GM08714 (cell line): ENCODE measurements around the gene DLGAP3.

ENCODE experiments used
- H3K4me3 ChIP-seq: fragments of 200-500 bp; sonication (Bioruptor generic); 2 replicates; pipeline ENCODE4 v1.5.1; 2014; ENCODE audit warnings: mild to moderate bottlenecking, low read length, inconsistent platforms
- ZNF274 ChIP-seq: IDR thresholded peaks from 2 replicates; pipeline ENCODE4 v1.6.1; 2012; ENCODE audit warnings: mild to moderate bottlenecking, low read depth, low read length

DLGAP3 gene

DNA sequence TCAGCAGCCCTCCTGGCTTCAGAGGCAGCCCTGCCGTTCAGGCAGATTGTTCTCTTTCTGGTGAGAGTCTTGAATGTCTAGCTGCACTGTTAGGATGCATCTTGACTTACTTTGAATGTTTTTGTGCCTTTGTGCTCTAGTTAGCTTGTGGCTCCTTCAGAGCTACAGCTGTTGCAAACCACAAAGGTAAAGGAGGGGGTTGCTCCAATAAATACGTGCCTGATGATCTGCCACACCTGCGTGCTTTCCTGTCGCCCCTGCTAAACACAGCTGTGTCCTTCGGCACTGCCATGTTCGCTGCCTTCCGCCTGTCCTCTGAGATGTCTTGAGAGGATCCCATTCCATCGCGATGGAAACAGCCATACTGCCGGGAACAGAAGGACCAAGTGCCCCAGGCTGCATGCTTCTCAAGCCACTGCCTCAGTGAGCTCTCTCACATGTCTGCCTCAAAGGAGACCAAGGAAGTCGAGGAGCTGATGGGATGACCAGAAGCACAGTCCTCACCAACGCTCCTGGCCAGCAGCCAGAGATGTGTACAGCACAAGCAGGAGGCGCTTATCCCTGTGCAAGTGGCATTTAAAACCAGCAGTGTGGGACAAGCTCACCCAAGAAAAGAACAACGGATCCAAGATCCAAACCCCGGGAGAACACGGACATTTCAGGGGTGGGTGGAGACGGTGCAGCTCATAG, 57.9 kb downstream of the DLGAP3 start:
- H3K4me3 ChIP-seq, result no peak overlapping the region
- TF ChIP-seq ZNF274, result no peak

DNA sequence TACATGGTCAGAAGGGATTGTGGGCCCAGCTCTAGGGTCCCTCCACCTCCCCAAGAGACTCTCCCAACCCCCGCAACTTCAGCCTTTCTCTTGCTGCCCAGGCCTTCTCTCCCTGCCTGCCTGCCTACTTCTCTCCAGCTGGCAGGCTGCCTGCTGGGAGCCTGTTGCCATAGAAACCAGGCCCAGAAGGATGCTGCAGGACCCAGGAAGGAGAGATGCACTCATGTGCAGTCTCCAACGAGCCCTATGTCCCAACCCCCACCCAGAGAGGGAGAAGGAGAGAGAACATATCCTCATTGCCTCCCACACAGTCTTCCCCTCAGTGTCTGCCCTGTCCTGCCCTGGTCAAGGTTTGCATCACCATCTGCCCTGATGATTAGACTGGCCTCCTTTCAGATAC, 59.1 kb downstream of the DLGAP3 start:
- no peak overlapping the region for H3K4me3 ChIP-seq
- TF ChIP-seq ZNF274, result no peak

DNA sequence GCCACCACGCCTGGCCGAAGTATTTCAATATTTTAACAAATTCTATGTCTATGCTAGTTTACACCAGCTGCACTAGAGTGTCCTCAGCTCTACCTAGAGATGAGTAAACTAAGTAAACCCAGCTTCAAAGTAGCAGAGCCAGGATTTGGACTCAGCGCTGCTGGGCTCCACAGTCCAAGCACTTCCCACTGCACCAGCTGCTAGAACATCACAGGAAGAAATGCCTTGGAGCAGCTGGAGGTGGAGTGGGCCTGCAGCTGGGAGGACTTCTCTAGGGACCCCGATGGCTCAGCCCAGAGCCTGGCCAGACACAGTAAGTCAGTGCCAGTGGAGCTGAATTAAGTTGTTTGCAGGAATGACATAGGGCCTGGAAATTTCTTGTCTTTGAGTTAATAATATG, 59.7 kb downstream of the DLGAP3 start:
- H3K4me3 ChIP-seq, result no peak overlapping the region
- TF ChIP-seq ZNF274, result no peak

DNA sequence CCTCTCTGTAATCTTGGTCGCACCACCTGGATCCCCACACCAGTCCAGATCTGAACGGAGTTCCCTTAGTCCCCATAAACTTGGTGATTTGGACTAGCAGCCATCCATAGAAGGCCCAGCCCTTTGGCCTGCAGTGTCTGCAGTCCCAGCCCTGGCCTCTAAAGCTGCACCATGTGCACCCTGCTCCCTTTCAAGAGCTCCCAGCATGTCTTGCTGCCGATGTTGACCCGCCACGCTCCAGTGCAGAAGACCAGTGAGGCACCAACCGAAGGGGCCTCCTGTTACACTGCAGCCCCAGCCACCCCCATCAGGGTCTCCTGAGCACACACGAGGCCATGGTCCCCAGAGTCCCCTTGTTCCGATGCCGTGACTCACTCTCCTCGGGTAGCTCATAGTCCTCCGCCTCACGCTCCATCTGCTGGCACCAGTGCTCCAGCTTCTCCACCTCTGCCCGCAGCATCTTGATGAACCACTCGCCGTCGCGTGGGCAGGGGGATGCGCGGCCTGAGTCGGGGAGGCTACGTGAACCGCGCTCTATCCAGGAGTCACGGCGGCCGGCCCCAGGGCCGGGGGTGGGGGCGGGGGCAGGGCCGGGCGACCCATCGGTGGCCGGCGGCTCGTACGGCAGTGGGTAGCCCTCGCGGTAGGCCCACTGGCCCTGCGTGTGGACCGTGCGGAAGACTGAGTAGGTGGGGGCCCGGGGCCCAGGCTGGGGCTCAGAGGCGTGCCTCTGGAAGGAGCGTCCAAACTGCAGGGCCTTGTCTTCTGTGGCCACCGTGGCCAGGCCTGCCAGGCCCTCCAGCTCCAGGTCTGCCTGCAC, 61.0 kb downstream of the DLGAP3 start:
- no peak for TF ChIP-seq ZNF274
- no peak overlapping the region for H3K4me3 ChIP-seq

DNA sequence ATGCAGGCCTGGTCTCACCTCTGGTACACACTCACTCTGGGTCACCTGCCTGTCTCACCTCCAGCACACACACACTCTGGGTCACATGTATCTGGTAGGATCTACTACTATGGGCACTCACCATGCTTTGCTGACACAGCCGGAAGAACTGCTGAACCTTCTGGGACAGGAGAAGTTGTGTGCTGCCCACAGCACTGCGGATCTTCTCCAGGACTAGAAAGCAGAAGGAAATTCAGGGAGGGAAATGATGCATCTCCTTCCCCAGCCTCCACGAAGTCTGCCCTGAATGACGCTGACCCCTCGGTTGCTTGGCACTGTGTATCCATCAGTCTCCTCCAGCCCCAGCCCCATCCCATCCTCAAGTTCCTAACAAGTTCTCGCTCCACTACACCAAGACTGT, 62.0 kb downstream of the DLGAP3 start:
- H3K4me3 ChIP-seq, result no peak overlapping the region
- no peak for TF ChIP-seq ZNF274

DNA sequence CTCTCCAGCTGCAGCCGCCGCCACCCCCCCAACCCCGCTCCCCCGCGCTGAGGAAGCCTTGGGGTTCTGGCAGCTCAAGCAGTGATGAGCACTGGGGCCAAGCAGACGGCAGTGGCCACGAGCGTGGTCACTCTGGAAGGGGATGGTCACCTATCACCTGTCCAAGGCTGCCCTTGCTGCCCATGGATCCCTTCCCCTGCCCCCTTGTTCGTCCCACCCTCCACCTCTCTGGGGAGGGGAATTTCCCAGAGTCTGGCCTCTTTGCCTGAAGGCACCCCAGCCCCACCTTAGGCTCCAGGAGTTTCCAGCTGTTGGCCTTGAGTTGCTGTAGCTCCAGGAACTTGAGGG, 62.7 kb downstream of the DLGAP3 start:
- no peak for TF ChIP-seq ZNF274
- H3K4me3 ChIP-seq, result peak overlapping the region; percentile 67; the same call in 1 of the 2 replicates

DNA sequence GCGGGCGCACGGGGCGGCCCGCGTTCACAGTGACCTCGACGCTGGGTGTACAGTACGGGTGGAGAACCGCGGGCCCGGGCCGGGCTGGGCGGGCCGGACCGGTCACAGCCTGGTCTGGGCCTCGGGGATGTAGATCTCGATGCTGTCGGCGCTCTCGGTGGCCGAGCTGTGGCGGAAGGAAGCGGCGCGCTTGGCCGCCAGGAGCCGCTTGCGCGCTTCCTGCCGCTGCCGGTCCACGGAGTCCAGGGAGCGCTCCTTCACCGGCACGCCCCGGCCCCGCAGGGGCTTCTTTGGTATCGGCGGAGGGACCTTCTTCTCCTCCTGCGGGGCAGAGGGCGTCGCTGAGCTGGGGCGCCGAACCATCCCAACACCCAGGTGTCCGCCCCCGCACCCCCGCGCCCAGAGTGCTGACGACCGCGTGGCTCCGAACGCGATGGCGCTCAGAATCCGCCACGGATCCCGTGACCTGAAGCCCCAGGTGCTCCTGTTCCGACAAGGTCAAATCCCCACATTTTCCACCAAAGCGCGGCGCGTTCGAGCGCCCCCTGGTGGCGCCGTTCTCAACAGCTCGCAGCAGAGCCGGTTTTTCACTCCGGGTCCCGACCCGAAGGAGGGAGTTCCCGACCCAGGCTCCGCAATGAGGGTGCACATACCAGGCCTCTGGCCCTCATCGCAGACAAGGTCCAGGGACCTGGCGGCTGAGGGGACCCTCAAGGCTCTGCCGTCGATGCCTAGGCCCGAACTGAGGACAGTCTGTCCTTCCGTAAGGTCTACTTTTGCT, 63.3 kb downstream of the DLGAP3 start:
- TF ChIP-seq ZNF274, result no peak
- H3K4me3 ChIP-seq, result peak overlapping the region; percentile 67; the same call in 1 of the 2 replicates

DNA sequence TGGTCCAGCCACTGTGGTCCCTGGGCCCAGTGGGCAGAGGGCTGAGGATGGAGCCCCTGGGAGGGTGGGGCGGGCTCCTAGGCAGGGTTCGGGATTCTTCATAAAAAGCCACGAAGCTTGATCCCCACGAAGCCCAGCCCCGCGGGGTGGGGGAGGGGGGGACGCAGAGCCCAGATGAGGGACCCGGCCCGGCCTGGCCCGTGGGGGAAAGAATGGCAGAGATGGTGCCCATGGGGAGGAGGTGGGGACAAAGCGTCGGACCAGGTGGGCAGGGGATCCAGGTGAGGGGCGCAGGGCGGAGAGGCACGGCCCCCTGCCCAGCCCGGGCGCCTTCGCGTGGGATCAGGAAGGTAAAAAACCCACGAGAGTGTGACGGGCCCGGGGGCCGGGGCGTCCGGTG, 63.9 kb downstream of the DLGAP3 start:
- peak overlapping the region; percentile 67; the same call in 1 of the 2 replicates for H3K4me3 ChIP-seq
- no peak for TF ChIP-seq ZNF274

DNA sequence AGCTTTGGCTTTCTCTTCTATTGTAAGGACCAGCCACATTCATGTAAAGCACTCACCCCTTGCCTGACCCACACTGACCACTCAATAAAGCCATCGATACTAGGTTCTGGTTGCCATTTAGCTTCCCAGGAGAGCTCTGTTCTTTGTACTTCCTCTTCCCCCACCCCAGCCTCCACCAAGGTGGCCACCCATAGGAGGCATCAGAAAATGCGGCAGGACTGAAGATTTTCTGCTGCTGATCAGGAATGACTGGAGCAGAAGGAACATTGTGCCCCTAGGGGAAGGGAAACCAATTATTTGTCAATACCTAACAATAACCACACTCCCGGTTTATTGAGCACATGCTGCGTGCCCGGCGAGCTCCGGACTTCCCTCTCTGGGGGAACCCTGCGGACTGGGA, 64.7 kb downstream of the DLGAP3 start:
- H3K4me3 ChIP-seq, result no peak overlapping the region
- no peak for TF ChIP-seq ZNF274

DNA sequence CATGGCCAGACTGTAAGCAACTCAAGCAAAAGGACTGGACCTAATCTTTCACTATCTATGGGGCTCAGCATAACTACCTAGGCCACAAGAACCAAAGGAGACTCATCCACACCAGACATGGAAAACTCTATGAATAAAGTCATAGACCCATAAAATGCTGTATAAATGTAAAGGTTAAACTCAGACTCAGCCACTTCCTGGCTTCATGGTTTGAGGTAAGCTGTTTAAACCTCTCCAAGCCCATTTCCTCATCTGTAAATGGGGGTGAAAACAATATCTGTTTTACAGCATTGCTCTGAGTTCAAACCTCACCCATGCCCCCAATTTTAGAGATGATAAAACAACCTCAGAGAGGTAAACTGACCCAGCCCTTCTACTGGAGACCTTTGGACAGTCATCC, 65.9 kb downstream of the DLGAP3 start:
- H3K4me3 ChIP-seq, result no peak overlapping the region
- no peak for TF ChIP-seq ZNF274

DNA sequence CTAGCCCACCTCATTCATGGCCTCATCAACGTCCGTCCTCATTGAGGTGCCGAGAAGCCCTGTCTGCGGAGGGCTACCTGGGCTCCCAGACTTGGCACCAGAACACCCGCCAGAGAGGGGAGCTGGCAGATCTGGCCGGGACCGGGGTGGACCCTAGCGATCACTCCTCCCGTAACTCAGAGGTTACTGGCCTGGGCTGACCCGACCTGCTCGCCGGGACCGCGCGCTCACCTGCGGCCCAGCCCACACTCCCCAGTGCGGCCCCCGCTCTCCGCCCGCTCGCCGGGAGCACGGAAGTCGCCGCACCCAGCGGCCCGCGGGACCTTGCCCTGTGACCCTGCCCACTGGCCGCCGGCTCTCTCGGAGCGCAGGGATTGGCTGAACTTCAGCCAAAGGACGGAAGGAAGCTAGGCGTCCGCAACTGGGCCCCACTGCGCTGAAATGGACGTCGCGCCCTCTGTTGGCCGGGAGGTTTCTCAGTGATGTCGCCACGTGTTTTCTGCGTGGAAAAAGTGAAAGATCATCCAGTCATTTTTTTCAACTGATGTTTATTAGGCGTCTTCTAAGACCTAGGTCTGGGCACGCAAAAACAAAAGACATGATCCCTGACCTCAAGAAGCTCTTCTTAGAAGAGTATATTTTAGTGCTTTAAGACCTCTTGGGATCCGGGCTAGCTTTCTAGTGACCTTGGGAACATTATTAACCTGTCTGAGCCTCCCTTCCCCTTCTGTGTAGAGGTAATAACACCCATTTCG, 69.8 kb downstream of the DLGAP3 start, which contains the start of gene SMIM12:
SMIM12 (minus strand) TSS at position 304 of the 755 bp plus-strand sequence. CDS start 3,772 bp downstream, outside the sequence.
- peak within 1 kb of the TSS; percentile 96 for H3K4me3 ChIP-seq
- TF ChIP-seq ZNF274, result no peak

DNA sequence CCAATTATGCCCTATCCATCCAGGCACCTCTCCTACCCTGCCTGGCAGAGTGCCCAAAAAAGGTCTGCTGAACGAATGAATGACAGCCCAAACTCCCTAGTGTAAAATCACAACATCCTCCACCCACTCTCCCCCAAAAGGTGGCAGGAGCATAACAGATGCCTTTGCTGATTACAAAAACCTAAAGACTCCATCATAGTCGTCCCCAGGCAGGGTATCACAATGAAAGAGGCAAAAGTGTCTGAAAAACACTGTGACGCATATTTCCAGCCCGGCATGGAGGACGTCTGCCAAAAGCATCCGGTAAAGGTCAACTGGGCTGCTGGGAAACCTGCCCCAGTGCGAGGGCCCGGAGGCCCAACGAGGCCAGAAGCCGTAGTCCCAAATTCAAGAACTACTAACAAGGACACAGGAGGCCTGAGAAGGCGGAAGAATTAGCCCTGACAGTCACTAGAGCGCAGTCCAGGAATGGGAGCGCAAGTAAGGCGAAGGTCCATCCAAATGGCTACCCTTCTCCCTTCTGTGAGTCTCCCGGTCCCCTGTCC, 70.5 kb downstream of the DLGAP3 start:
- no peak for TF ChIP-seq ZNF274
- H3K4me3 ChIP-seq, result peak overlapping the region; percentile 96

DNA sequence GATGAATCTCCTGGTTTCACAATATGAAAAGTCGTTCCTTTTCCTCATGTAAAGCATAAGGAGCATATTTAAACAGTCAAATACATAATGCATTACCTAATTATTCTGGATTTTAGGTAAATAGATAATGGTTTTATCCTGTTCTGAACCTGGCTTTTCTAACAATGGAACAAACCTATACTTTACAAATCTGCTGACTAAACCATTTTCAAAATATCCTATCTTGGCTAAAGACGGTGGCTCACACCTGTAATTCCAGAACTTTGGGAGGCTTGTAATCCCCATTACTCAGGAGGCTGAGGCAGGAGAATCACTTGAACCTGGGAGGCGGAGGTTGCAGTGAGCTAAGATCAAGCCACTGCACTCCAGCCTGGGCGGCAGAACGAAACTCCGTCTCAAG, 72.8 kb downstream of the DLGAP3 start:
- no peak overlapping the region for H3K4me3 ChIP-seq
- TF ChIP-seq ZNF274, result no peak
